ENCODE measurements around the gene CNPY4.

DNA sequence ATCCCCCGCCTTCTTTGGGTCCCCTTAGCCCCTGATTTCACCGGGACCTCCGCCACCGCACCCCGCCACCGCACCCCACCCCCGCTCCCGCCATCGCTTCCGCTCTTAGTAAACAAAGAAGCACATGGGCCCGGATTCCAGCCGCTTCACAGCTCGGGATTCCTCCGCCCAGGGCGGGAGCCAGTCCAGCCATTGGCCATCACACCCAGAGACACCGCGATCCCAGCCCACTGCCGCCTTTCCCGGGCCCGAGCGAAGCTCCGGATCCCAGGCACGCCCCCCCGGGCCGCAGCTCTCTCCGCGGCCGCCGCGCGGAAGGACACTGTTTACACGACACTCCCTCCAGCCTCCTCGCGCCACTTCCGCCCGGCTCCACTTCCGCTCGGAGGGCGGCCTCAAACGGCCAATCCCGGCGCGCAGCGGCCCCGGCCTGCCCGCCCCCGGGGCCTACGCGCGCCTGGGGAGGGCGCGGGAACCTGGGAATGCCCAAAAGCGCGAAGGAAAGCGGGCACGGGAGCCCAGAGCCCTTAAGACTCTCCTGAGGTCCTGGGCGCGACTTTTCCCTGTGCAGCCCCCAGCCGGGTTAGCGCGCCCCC is 18.9 kb upstream of the CNPY4 start:
- TF ChIP-seq, protein P1, sequence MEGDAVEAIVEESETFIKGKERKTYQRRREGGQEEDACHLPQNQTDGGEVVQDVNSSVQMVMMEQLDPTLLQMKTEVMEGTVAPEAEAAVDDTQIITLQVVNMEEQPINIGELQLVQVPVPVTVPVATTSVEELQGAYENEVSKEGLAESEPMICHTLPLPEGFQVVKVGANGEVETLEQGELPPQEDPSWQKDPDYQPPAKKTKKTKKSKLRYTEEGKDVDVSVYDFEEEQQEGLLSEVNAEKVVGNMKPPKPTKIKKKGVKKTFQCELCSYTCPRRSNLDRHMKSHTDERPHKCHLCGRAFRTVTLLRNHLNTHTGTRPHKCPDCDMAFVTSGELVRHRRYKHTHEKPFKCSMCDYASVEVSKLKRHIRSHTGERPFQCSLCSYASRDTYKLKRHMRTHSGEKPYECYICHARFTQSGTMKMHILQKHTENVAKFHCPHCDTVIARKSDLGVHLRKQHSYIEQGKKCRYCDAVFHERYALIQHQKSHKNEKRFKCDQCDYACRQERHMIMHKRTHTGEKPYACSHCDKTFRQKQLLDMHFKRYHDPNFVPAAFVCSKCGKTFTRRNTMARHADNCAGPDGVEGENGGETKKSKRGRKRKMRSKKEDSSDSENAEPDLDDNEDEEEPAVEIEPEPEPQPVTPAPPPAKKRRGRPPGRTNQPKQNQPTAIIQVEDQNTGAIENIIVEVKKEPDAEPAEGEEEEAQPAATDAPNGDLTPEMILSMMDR (conservative IDR thresholded peaks at IDR 0.05; ENCODE audit: low read length) = no peak
- TF ChIP-seq EZH2phosphoT487 (IDR thresholded peaks at IDR 0.05; ENCODE audit: borderline replicate concordance) = no peak

Data from Loucy (cell line).